Cardiac muscle cell (in vitro differentiated cells and primary cell): ENCODE results near the gene ARMC9. TPM values are rescaled to one million over a fixed set of nuclear protein-coding genes. Genes with fewer than 3 reads are reported as not detected.
A peak's percentile ranks its signal among the peaks of the same experiment; 100 is the strongest.

ENCODE experiments used
- DNase-seq, 2 donors: peaks; one replicate each; pipeline versions ENCODE4 v3.0.0 to v3.0.0-alpha.2; 2010 to 2017; ENCODE audit warnings: low read depth in 1 of 2, low spot score in 1 of 2
- H3K27ac ChIP-seq: fragments of 200-600 bp; sonication (generic); 2 replicates; pipeline ENCODE4 v1.5.1; 2016
- H3K27me3 ChIP-seq: fragments of 200-600 bp; sonication (generic); 2 replicates; pipeline ENCODE4 v1.6.0; 2016; ENCODE audit warnings: control low read depth
- H3K36me3 ChIP-seq: fragments of 200-600 bp; sonication (generic); 2 replicates; pipeline ENCODE4 v1.5.1; 2016; ENCODE audit warnings: control low read depth
- H3K4me1 ChIP-seq: fragments of 200-600 bp; sonication (generic); 2 replicates; pipeline ENCODE4 v1.8.1; 2017; ENCODE audit warnings: low read depth, mild to moderate bottlenecking, mixed run types
- H3K4me3 ChIP-seq: fragments of 200-600 bp; sonication (generic); 2 replicates; pipeline ENCODE4 v1.5.1; 2016; ENCODE audit warnings: mild to moderate bottlenecking
- H3K9me3 ChIP-seq: fragments of 200-600 bp; sonication (generic); 2 replicates; pipeline ENCODE4 v1.5.1; 2017; ENCODE audit warnings: low read depth, mild to moderate bottlenecking, control low read depth
- polyA plus RNA-seq: library from polyadenylated mRNA; unstranded; fragments of >200 nt; fragmentation: Nextera tagmentation; extraction: Ambion mirVana; gene quantifications from 2 replicates; pipeline ENCODE4 v1.2.1, GENCODE V29; 2016
- total RNA-seq: library from RNA; depleted of rRNA; stranded (reverse); fragments of >200 nt; gene quantifications from 2 replicates; pipeline ENCODE4 v1.2.3, GENCODE V29; 2016
- TF ChIP-seq, protein P1 (sequence below): IDR thresholded peaks from 2 replicates; pipeline ENCODE4 v1.5.1; 2012; ENCODE audit warnings: low read depth, mild to moderate bottlenecking, low read length

Gene ARMC9
- total and polyA plus RNA-seq, 2 experiments from 2014 or later = 27.4 to 30.0 TPM

DNA sequence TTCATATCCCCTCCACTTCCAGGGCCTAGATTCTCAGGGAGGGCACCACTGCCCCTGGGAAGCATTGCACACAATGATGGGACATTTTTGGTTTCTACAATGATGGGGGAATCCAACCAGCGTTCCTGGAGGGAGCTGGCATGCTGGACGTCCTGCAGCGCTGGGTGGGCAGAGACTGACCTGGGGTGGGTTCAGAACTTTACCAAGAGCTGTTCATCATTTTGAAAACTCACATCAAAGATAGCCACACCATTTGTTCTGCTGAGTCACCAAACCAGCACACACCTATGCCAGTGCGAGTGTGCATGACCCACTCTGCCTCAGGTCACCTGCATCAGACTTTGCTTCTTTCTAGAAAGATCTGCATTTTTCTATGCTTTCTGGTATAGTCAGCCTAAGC lies 14.1 kb upstream of the ARMC9 start:
- no peak overlapping the region for H3K4me3 ChIP-seq
- no peak overlapping the region for H3K27ac ChIP-seq
- no peak for DNase-seq
- TF ChIP-seq, protein P1, sequence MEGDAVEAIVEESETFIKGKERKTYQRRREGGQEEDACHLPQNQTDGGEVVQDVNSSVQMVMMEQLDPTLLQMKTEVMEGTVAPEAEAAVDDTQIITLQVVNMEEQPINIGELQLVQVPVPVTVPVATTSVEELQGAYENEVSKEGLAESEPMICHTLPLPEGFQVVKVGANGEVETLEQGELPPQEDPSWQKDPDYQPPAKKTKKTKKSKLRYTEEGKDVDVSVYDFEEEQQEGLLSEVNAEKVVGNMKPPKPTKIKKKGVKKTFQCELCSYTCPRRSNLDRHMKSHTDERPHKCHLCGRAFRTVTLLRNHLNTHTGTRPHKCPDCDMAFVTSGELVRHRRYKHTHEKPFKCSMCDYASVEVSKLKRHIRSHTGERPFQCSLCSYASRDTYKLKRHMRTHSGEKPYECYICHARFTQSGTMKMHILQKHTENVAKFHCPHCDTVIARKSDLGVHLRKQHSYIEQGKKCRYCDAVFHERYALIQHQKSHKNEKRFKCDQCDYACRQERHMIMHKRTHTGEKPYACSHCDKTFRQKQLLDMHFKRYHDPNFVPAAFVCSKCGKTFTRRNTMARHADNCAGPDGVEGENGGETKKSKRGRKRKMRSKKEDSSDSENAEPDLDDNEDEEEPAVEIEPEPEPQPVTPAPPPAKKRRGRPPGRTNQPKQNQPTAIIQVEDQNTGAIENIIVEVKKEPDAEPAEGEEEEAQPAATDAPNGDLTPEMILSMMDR = no peak
- no peaks in the 10 kb centered on the region for H3K36me3 ChIP-seq
- no peaks in the 10 kb centered on the region for H3K9me3 ChIP-seq
- H3K27me3 ChIP-seq = no peaks in the 10 kb centered on the region
- no peaks in the 10 kb centered on the region for H3K4me1 ChIP-seq

DNA sequence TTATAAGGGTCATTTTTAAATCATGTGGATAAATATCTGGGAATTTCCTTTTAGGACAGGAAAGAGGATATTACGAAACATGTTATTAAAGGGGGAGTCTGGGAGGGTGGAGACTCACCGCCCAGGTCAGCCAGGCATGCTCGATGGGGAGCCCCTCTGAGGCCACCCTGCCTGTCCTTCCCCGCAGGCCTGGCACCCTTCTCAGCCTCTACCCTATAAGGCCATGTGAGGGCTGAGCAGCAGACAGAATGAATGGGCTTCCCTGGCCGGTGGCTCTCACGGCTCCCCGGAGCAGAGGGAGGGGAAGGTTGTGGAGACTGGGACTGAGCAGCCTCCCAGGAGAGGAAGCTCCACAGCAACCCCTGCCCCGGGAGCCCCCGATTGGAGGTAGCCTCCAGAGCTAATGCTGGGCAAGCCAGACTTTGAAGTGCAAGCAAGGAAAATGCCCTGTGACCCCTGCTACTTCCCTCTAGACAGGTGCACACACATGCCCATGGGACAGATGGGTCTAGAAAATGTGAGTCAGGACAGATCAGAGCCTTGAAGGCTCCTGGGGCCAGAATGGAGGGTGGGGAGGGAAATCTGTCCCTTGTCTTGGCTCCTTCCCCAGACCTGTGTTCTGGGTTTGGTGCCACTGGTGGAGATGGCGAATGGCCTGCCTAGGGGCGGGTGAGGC lies 13.2 kb upstream of the ARMC9 start:
- Histone ChIP-seq H3K9me3 (no peaks in the 10 kb centered on the region), H3K36me3 (no peaks in the 10 kb centered on the region), H3K4me3 (no peak overlapping the region), H3K27me3 (no peaks in the 10 kb centered on the region), H3K4me1 (no peaks in the 10 kb centered on the region), H3K27ac (no peak overlapping the region)
- DNase-seq = peak in 1 of 2 donors; percentile 44
- TF ChIP-seq, protein P1 = no peak

DNA sequence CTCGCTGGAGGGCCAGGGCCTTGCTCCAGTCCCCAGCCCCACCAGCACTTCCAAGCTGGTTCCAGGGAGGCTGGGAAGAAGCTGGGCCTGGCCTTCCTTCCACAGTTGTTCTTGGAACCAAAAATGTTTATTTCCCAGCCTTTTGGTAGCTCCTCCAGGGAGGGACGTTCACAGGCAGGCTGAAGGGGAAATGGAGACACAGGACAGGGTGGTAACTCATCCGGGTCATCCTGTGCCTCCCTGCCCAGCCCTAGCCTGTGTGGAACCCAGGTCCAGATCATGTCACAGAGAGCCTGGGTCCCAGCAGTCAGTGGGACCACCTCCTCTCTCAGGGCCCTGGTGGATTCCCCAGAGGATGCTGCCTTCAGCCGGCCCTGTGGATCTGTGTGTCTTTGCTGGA lies 12.5 kb upstream of the ARMC9 start:
- no peak for DNase-seq
- TF ChIP-seq, protein P1 = no peak
- H3K27me3 ChIP-seq = no peaks in the 10 kb centered on the region

DNA sequence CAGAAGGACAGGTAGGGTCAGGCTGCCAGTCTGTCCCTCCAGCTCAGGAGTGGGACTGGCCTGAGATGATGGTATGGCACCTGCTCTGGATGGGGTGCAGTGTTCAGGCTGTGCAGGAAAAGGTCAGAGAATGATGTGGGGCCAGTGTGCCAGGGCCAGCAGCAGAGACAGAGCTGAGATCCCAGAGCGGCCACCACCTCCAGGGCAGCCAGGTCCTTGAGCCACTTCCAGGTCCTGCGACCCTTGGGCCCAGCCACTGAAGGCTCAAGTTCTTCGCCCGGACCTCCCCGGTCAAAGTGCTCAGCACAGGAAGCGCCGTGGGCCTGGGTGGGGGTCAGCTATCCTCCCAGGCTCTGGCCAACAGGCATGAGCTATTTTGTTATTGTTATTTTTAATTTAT lies 12.1 kb upstream of the ARMC9 start:
- no peaks in the 10 kb centered on the region for H3K36me3 ChIP-seq
- H3K9me3 ChIP-seq = no peaks in the 10 kb centered on the region
- TF ChIP-seq, protein P1 = no peak
- H3K4me3 ChIP-seq = no peak overlapping the region
- no peak for DNase-seq
- no peaks in the 10 kb centered on the region for H3K4me1 ChIP-seq
- no peak overlapping the region for H3K27ac ChIP-seq
- no peaks in the 10 kb centered on the region for H3K27me3 ChIP-seq

More for the DNA sequence above, 12.5 kb upstream of the ARMC9 start:
- Histone ChIP-seq H3K9me3 (no peaks in the 10 kb centered on the region), H3K27ac (no peak overlapping the region), H3K4me1 (no peaks in the 10 kb centered on the region), H3K36me3 (no peaks in the 10 kb centered on the region), H3K4me3 (no peak overlapping the region)

DNA sequence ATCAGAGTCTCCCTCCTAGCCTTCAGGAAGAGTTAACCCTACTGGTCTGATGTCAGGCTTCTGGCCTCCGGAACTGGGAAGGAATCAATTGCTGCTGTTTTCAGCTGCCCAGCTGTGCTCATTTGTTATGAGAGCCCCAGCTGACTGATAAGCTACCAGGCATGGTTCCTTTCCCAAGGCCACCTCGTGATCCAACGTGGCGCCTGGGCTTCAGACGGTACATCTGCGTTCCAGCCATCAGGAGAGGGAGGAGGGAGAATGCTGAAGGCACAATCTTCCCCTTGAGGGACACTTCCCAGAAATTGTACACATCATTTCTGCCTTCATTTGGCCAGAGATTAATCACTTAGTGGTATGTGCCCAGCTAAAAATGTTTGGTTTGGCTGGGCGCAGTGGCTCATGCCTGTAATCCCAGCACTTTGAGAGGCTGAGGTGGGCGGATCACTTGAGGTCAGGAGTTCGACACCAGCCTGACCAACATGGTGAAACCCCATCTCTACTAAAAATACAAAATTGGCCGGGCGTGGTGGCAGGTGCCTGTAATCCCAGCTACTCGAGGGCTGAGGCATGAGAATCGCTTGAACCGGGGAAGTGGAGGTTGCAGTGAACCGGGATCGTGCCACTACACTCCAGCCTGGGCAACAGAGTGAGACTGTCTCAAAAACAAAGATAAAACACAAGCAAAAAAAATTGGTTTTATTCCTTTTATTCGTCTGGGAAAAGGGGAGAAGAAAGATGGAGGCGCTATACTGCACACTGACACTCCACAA lies 10.5 kb upstream of the ARMC9 start:
- H3K27ac ChIP-seq = no peak overlapping the region
- H3K4me1 ChIP-seq = no peaks in the 10 kb centered on the region
- no peaks in the 10 kb centered on the region for H3K27me3 ChIP-seq
- H3K9me3 ChIP-seq = no peaks in the 10 kb centered on the region
- DNase-seq = peak in 1 of 2 donors; percentile 95
- no peak overlapping the region for H3K4me3 ChIP-seq
- no peaks in the 10 kb centered on the region for H3K36me3 ChIP-seq
- TF ChIP-seq, protein P1 = no peak
